ENCODE measurements around the gene PPP6R1.
"Not testable (repeated sequence)": the region's sequence is repeated elsewhere in the genome, so short reads cannot be mapped to it uniquely, and the experiment has no call there.

The PPP6R1 gene

GRCh38 chr19:55224679-55225414 lies 34.0 kb downstream of the PPP6R1 start:
- DNase-seq (ENCODE audit: low read depth, low spot score): not testable (repeated sequence)

GRCh38 chr19:55224038-55224665 lies 34.7 kb downstream of the PPP6R1 start:
- DNase-seq (ENCODE audit: low read depth, low spot score): no peak

GRCh38 chr19:55223291-55224037 lies 35.4 kb downstream of the PPP6R1 start:
- no peak for DNase-seq (ENCODE audit: low read depth, low spot score)

- no peak for DNase-seq (ENCODE audit: low read depth, low spot score)
Observed at GRCh38 chr19:55220525-55220924, 38.3 kb downstream of the PPP6R1 start.

- DNase-seq (ENCODE audit: low read depth, low spot score): no peak
Observed at GRCh38 chr19:55216461-55217198, 42.2 kb downstream of the PPP6R1 start.

- DNase-seq (ENCODE audit: low read depth, low spot score): no peak
Observed at GRCh38 chr19:55213547-55213946, 45.3 kb downstream of the PPP6R1 start.

GRCh38 chr19:55212447-55212846 lies 46.4 kb downstream of the PPP6R1 start:
- no peak for DNase-seq (ENCODE audit: low read depth, low spot score)

GRCh38 chr19:55209693-55210472 lies 48.9 kb downstream of the PPP6R1 start:
- no peak for DNase-seq (ENCODE audit: low read depth, low spot score)

GRCh38 chr19:55208880-55209692 lies 49.7 kb downstream of the PPP6R1 start, which contains the start of gene PTPRH:
Gene PTPRH, minus strand, starts transcription at chr19:55209501. Its CDS starts 68 bp downstream, at chr19:55209433.
- no peak for DNase-seq (ENCODE audit: low read depth, low spot score)

GRCh38 chr19:55206664-55207500 lies 51.9 kb downstream of the PPP6R1 start:
- DNase-seq (ENCODE audit: low read depth, low spot score): no peak

GRCh38 chr19:55202199-55202598 lies 56.6 kb downstream of the PPP6R1 start:
- not testable (repeated sequence) for DNase-seq (ENCODE audit: low read depth, low spot score)

- DNase-seq (ENCODE audit: low read depth, low spot score): no peak
Observed at GRCh38 chr19:55199620-55200204, 59.1 kb downstream of the PPP6R1 start.

- DNase-seq (ENCODE audit: low read depth, low spot score): no peak
Observed at GRCh38 chr19:55198651-55199050, 60.2 kb downstream of the PPP6R1 start.

- DNase-seq (ENCODE audit: low read depth, low spot score): no peak
Observed at GRCh38 chr19:55197528-55197927, 61.3 kb downstream of the PPP6R1 start.

- DNase-seq (ENCODE audit: low read depth, low spot score): no peak
Observed at GRCh38 chr19:55196803-55197202, 62.0 kb downstream of the PPP6R1 start.

- no peak for DNase-seq (ENCODE audit: low read depth, low spot score)
Observed at GRCh38 chr19:55193481-55193880, 65.3 kb downstream of the PPP6R1 start.

GRCh38 chr19:55189403-55189835 lies 69.4 kb downstream of the PPP6R1 start:
- no peak for DNase-seq (ENCODE audit: low read depth, low spot score)

- no peak for DNase-seq (ENCODE audit: low read depth, low spot score)
Observed at GRCh38 chr19:55188625-55189024, 70.2 kb downstream of the PPP6R1 start.

- no peak for DNase-seq (ENCODE audit: low read depth, low spot score)
Observed at GRCh38 chr19:55186080-55186479, 72.7 kb downstream of the PPP6R1 start.
